Omental fat pad (tissue), 4 donors: ENCODE results near the gene ASTN2. TPM values are rescaled to one million over a fixed set of nuclear protein-coding genes. Genes with fewer than 3 reads are reported as not detected.

Experiments
- ATAC-seq: fragments of 150-250 bp; one replicate; pipeline ENCODE4 v1.9.1; 2016; ENCODE audit warnings: mild to moderate bottlenecking, moderate library complexity; ENCODE audit not compliant: low FRiP score
- DNase-seq: peaks from one replicate; pipeline ENCODE4 v3.0.0-alpha.2; 2019; ENCODE audit warnings: low spot score
- CTCF ChIP-seq, 3 donors: fragments of 450-650 bp; IDR thresholded peaks; one replicate each; pipeline ENCODE4 v1.5.1; 2016 to 2017; ENCODE audit warnings: antibody characterized with exemption in 3 of 3, mild to moderate bottlenecking in 3 of 3, moderate library complexity in 2 of 3
- total RNA-seq, 4 donors: library from RNA; depleted of rRNA; stranded (reverse); fragments of >200 nt; gene quantifications; one replicate each; pipeline ENCODE4 v1.1.0, GENCODE V29; 2016

The ASTN2 gene
- total RNA-seq, 4 donors from 2014 or later: 1.1 to 8.4 (median 3.6) TPM

GRCh38 chr9:117145081-117145480 lies 269.8 kb downstream of the ASTN2 start:
- no peak for TF ChIP-seq CTCF (IDR thresholded peaks at IDR 0.05)
- no peak for DNase-seq
- no peak for ATAC-seq

- no peak for TF ChIP-seq CTCF (IDR thresholded peaks at IDR 0.05)
- no peak for ATAC-seq
- no peak for DNase-seq
Observed at GRCh38 chr9:117138231-117138630, 276.6 kb downstream of the ASTN2 start.

- DNase-seq (no peak), ATAC-seq (no peak)
- TF ChIP-seq CTCF (IDR thresholded peaks at IDR 0.05): no peak
Observed at GRCh38 chr9:117136461-117136860, 278.4 kb downstream of the ASTN2 start.

- TF ChIP-seq CTCF (IDR thresholded peaks at IDR 0.05): no peak
- ATAC-seq (no peak), DNase-seq (no peak)
Observed at GRCh38 chr9:117135501-117136098, 279.3 kb downstream of the ASTN2 start.

- DNase-seq (no peak), ATAC-seq (no peak)
- TF ChIP-seq CTCF (IDR thresholded peaks at IDR 0.05): no peak
Observed at GRCh38 chr9:117134826-117135500, 279.9 kb downstream of the ASTN2 start.

GRCh38 chr9:117126871-117127270 lies 288.0 kb downstream of the ASTN2 start:
- no peak for DNase-seq
- ATAC-seq: no peak
- no peak for TF ChIP-seq CTCF (IDR thresholded peaks at IDR 0.05)

- ATAC-seq: no peak
- no peak for DNase-seq
- TF ChIP-seq CTCF (IDR thresholded peaks at IDR 0.05): no peak
Observed at GRCh38 chr9:117125531-117125930, 289.3 kb downstream of the ASTN2 start.
